CD1c-positive myeloid dendritic cell (primary cell): ENCODE results near the gene TENT4B.
A peak's percentile ranks its signal among the peaks of the same experiment; 100 is the strongest.

ENCODE experiments used
- DNase-seq: peaks from one replicate; pipeline ENCODE4 v3.0.0-alpha.2; 2016; ENCODE audit errors: extremely low spot score

TENT4B gene

GRCh38 chr16:50195756-50196155, 42.6 kb downstream of the TENT4B start:
- DNase-seq = no peak

DNA sequence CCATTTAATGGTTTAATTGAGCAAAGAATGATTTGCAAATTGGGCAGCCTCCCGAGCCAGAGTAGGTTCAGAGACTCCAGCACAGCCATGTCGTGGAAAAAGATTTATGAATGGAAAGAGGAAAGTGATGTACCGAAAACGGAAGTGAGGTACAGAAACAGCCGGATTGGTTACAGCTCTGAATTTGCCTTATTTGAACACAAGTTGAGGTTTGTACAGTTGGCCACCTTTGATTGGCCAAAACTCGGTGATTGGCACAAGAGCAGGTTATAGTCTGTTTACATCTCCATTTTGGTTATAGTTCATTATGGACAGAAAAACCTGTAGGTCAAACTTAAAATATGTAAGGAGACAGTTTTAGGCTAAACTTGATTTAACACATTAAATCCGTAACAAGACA, 44.5 kb downstream of the TENT4B start:
- no peak for DNase-seq

- no peak for DNase-seq
Measured at GRCh38 chr16:50198802-50199403, 45.8 kb downstream of the TENT4B start.

DNA sequence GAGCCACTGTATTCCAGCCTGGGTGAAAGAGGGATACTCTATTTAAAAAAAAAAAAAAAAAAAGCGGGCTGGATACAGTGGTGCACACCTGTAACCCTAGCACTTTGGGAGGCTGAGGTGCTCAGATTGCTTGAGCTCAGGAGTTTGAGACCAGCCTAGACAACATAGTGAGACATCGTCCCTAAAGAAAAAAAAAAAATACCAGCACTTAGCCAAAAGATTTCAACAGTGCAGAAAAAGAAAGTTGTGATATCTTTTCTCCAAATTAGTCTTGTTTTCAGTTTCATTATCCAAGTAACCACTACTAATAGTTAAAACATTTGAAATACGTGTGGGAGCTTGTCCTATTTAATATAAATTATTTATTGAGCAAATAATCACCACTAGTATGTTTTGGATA, 48.7 kb downstream of the TENT4B start:
- DNase-seq = no peak

GRCh38 chr16:50202926-50203624, 50.0 kb downstream of the TENT4B start:
- DNase-seq = no peak

DNA sequence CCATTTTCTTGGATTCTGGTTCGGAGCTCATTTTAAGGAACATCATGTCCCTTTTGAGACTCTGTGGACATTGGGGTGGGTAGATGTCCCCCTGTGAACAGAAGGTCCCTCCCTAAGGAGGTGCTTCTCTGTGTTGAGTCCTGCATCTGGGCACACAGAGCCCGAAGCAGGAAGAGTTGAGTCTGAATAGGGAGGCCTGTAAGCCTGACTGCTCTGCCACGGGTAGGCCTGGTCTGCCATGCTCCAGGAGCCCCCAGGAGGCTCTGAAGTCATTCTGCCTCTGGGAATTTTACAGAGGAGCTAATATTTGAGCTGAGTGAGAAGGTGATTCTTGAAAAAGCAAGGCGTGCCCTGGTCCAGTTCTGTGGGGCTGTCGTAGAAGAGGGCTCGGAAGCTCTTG, 50.6 kb downstream of the TENT4B start:
- no peak for DNase-seq

GRCh38 chr16:50204453-50205108, 51.5 kb downstream of the TENT4B start:
- DNase-seq = no peak

GRCh38 chr16:50207652-50208051, 54.5 kb downstream of the TENT4B start:
- no peak for DNase-seq

GRCh38 chr16:50208460-50208931, 55.4 kb downstream of the TENT4B start:
- no peak for DNase-seq

GRCh38 chr16:50209546-50210265, 56.6 kb downstream of the TENT4B start:
- DNase-seq = peak; percentile 66

DNA sequence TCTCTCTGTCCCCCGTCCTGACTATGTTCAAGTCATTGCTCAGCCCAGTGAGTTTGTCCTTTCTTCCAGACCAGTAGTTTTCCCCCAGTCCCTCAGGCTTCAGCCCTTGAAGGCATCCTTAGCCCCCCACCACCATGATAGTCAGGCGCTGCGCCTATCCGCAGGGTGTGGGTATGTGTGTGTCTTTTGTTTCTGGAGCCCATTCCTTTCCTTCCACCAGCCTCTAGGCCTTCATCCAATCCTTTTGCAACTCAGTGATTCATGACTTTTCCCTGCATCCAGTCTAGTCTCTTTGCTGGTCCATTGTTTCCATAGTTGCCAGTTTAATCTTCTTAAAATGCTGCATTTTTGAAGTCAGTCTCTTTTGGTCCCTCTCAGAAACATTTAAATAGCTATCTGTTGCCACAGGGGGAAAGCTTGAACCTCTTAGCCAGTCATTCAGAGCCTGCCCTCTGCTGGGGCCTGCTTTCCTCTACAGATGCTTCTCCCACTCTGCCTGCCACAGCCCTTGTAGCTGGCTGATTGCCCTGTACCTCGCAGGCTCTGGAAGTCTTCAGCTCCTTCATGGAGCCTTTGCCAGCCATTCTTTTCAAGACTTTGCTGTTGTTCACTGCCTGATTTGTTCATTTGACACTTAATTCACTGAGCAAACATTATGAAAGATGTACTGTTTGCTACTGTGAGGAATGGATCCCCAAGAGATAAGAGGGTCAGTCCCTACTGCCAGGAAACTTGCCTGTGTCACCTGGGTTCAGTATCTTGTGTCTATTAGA, 57.3 kb downstream of the TENT4B start:
- DNase-seq = peak; percentile 53

DNA sequence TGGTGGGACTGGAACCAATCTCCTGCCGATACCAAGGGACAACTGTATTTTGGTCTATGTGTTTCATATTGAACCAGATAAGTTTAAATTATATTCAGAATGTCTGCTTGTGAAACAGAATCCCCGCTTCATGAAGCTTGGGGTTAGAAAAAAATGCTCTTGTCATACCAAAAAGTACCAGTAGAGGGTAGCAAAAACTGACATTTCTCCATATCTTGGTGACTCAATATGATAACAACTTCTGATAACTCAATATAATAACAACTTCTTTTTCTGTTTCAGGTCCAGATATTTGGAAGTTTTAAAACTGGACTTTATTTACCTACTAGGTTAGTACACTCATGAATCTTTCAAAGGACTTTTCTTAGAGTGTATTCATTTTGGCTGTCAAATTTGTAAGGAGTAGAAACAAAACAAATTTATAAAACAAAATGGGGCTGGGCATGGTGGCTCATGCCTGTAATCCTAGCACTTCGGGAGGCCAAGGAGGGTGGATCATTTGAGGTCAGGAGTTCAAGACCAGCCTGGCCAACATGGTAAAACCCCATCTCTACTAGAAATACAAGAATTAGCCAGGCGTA, 60.9 kb downstream of the TENT4B start:
- DNase-seq = peak; percentile 81

DNA sequence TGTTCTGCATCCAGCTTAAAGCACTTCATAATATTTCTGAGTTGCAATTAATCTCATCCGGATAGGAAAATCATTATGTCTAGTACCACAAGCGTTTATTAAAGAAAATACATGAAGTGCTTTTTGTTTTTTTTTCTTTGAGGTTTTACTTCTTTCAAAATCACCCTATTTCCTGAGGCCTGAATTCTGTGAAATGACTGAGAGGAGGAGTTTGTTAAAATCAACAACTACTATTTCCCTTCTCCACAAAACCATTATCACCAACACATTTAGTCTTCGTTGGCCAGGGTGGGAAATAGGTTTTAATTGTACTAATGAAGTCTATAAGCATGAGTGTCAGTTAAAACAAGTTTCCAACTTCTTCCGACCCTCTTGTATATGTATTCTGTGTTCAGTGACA, 62.6 kb downstream of the TENT4B start:
- no peak for DNase-seq

DNA sequence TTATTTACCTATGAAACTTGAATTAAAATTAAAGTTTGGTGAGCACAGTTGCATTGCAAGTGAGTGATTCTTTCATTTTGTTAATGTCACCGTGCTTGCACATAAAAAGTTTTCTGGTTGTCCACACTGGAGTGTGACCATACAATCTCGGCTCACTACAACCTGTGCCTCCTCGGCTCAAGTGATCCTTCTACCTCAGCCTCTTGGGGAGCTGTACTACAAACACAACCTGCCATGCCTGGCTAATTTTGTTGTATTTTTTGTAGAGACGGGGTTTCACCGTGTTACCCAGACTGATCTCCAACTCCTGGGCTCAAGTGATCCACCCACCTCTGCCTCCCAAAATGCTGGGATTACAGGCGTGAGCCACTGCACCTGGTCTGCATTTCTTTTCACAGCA, 63.1 kb downstream of the TENT4B start:
- no peak for DNase-seq

DNA sequence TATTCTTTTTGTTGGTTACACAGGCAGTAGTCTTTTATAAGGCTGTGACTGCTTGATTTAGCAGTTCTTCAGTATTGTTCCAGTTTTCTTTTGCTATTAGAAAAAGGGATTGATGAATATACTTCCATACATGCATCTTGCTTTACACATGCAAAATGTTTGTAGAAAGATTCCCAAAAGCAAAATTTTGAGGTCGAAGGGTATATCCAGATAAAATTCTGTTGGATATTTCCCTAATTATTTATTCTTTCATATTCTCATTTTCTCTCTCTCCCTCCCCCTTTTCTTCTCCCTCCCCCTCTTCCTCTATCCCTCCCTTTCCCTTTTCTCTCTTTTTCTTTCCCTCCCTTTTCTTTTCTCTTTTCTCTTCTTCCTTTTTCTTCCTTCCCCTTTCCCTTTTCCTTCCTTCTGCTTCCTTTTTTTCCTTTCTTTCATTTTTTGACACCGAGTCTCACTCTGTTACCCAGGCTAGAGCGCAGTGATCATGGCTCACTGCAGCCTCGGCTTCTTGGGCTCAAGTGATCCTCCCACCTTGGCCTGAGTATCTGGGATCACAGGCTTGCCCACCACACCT, 66.4 kb downstream of the TENT4B start:
- no peak for DNase-seq

DNA sequence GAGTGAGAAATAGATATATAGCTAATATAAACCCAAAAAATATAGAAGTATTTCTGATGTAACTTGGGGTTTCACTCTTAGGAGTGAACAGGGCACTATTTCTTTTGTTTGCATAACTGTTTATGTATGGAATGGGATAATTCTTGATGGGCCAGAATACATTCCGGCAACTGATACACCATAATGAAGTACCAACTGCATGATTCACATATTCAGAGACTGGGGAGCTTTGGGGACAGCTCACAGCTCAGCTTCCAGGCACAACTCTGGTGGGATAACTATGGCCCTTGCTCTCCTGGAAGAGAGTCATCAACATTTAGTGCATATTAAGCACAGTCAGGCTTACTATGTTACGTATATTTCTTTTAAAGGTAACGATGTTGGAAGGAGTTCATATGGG, 71.2 kb downstream of the TENT4B start:
- DNase-seq = no peak

DNA sequence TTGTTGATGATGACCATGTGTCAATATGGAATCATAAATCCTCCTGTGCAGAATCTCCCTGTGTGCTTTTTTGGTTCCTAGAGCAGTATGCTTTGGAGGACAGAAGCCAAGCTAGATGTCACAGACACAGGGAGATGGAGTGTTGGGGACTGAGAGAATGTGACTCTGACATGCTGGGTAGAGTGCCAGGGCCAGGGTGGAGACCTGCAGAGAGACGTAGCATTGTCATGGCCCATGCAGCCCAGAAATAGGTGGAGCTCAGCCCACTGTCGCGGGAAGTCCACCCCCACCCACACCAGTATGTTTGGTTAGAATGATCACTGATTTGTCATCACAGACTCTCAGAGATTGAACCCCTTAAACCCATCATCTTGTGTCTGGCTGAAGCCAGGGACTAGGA, 74.0 kb downstream of the TENT4B start:
- DNase-seq = no peak

DNA sequence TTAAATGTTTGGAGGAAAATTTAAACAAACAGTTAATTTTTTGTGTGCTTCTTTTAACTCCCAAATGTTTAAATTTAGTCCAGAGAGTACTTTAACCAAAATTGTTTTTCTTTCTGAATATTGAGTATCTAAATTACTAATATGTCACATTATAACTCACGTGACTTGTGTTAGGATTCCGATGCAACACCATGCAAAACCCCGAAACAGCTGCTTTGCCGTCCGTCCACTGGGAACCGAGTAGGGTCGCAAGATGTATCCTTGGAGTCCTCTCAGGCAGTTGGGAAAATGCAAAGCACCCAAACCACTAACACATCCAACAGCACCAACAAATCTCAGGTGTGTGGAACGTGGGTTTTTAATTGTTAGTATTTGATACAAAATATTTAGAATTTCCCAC, 74.6 kb downstream of the TENT4B start:
- no peak for DNase-seq

- DNase-seq = no peak
Measured at GRCh38 chr16:50228364-50228868, 75.3 kb downstream of the TENT4B start.

- DNase-seq = no peak
Measured at GRCh38 chr16:50229149-50229726, 76.1 kb downstream of the TENT4B start.
